Fibroblast of villous mesenchyme (primary cell): ENCODE results near the gene RAD51B. TPM values are rescaled to one million over a fixed set of nuclear protein-coding genes. Genes with fewer than 3 reads are reported as not detected.

Source experiments
- DNase-seq: peaks from one replicate; pipeline ENCODE4 v3.0.0-alpha.2; 2010; ENCODE audit warnings: low read depth
- H3K4me3 ChIP-seq: 2 replicates; pipeline ENCODE4 v1.5.1; 2011; ENCODE audit warnings: low read depth, mild to moderate bottlenecking, low read length
- CTCF ChIP-seq: IDR thresholded peaks from 2 replicates; pipeline ENCODE4 v1.5.1; 2012; ENCODE audit warnings: low read depth, mild to moderate bottlenecking, low read length; ENCODE audit not compliant: insufficient read depth
- total RNA-seq: library from RNA; depleted of rRNA; stranded (reverse); fragments of >200 nt; gene quantifications from 2 replicates; pipeline ENCODE4 v1.2.3, GENCODE V29; 2012

The RAD51B gene
- total RNA-seq, 1 donor: 22.0 TPM

DNA sequence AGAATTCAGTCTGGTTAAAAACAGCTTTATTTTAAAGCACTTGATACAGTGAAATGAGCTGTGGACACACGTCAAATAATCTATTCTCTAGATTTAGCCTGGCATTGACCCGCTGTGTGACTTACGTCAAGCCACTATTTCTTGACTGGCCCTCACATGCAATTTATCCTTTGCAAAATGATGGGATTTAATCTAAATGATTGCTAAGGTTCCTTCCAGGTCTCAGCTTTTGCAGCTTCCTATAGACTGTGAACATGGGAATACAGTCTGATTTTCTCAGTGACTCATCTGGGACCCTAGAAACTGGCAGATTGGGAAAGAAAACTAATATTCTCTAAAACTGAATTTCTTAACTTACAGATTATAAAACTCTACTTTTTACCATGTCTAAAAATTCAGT, 409.1 kb downstream of the RAD51B start:
- no peak overlapping the region for H3K4me3 ChIP-seq
- no peak for TF ChIP-seq CTCF
- DNase-seq: no peak

GRCh38 chr14:68229423-68230100, 410.0 kb downstream of the RAD51B start:
- no peak overlapping the region for H3K4me3 ChIP-seq
- no peak for DNase-seq
- TF ChIP-seq CTCF: no peak

GRCh38 chr14:68230202-68230949, 410.8 kb downstream of the RAD51B start:
- no peak for DNase-seq
- TF ChIP-seq CTCF: no peak
- H3K4me3 ChIP-seq: no peak overlapping the region

DNA sequence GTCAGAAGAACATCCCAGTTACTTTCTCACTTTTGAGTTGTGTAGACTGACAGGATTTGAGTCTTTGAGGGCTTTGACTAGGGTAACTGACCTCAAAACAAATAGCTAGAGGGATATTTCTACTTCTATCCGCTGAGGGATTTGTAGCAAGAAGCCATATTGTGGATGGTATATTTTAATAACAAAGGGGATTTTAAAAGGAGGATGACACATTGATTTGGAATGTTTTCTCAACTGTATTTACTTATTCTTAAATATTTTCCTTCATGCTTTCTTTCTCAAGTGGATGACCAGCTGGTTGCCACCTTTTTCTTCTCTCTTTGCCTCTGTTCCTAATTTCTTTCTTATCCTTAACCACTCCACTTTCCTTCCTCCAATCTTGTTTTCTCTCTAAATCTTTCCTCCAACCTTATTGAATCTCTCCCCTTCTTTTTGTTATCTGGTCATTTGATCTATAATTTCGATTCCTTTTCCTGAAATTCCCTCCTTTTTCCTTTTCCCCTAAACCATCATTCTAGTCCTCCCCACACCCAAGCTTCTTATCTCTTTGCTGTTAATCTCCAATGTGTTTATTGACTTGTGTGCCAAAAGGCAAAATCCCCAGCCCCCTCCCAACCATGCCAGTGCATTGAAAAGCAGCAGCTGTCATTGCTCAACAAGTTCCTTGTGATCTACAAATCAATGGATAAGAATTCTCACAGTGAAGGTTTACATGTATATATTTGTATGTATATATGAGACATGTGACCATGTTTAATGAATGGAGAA, 411.6 kb downstream of the RAD51B start:
- no peak for TF ChIP-seq CTCF
- peak; percentile 81 for DNase-seq
- no peak overlapping the region for H3K4me3 ChIP-seq

DNA sequence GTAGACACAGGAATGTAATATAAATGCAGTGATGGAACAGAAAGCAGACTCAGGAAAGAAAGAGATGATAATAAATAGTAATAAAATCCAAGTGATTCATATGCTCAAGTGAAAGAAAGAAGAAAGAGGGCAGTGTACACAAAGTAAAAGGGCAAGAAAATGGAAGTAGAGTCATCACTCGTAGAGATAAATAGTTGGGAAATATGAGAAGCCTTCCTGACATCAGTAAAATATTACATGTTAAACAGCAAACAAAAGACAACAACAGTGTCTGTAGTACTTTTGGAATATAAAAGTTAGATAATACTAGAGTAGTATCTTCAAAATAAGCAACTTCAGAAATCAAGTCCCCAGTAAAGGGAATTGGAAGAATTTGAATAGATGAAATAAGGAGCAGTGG, 412.3 kb downstream of the RAD51B start:
- H3K4me3 ChIP-seq: no peak overlapping the region
- no peak for TF ChIP-seq CTCF
- DNase-seq: peak; percentile 76

- TF ChIP-seq CTCF: no peak
- H3K4me3 ChIP-seq: no peak overlapping the region
- DNase-seq: peak; percentile 98
Observed at GRCh38 chr14:68232300-68233055, 412.9 kb downstream of the RAD51B start.
